ENCODE data around the gene FOSB. TPM values are rescaled to one million over a fixed set of nuclear protein-coding genes. Genes with fewer than 3 reads are reported as not detected.
"Not testable (repeated sequence)": the region's sequence is repeated elsewhere in the genome, so short reads cannot be mapped to it uniquely, and the experiment has no call there.

Gene FOSB
- total RNA-seq, 2 donors from 2014 or later: 967 to 2,209 TPM

- not testable (repeated sequence) for H3K9me3 ChIP-seq (ENCODE audit: control insufficient read depth, low read length, poor library complexity, severe bottlenecking); H3K4me1 Mint-ChIP-seq; H3K27ac Mint-ChIP-seq; H3K27me3 Mint-ChIP-seq; DNase-seq; H3K4me3 Mint-ChIP-seq; H3K36me3 Mint-ChIP-seq (ENCODE audit: low read depth); ATAC-seq
Observed at GRCh38 chr19:45431008-45431407, 36.8 kb upstream of the FOSB start.

GRCh38 chr19:45432543-45432942 is 35.3 kb upstream of the FOSB start:
- not testable (repeated sequence) for H3K4me1 Mint-ChIP-seq; DNase-seq; H3K9me3 ChIP-seq (ENCODE audit: control insufficient read depth, low read length, poor library complexity, severe bottlenecking); H3K36me3 Mint-ChIP-seq (ENCODE audit: low read depth); H3K27me3 Mint-ChIP-seq; H3K4me3 Mint-ChIP-seq; ATAC-seq; H3K27ac Mint-ChIP-seq

- no peaks in the 10 kb centered on the region for H3K9me3 ChIP-seq (ENCODE audit: control insufficient read depth, low read length, poor library complexity, severe bottlenecking)
- DNase-seq: no peak
- Mint-ChIP-seq H3K4me1 (peaks cover 13% of the 10 kb centered on the region), H3K36me3 (ENCODE audit: low read depth) (no peaks in the 10 kb centered on the region), H3K27ac (no peak overlapping the region), H3K4me3 (no peak overlapping the region), H3K27me3 (no peaks in the 10 kb centered on the region)
- ATAC-seq: no peak
Observed at GRCh38 chr19:45437328-45437727, 30.5 kb upstream of the FOSB start.

GRCh38 chr19:45439190-45439568 is 28.6 kb upstream of the FOSB start:
- H3K27me3 Mint-ChIP-seq: no peaks in the 10 kb centered on the region
- H3K27ac Mint-ChIP-seq: peak overlapping the region; percentile 84
- H3K36me3 Mint-ChIP-seq (ENCODE audit: low read depth): no peaks in the 10 kb centered on the region
- ATAC-seq (no peak), DNase-seq (no peak)
- peak overlapping the region; percentile 87 for H3K4me3 Mint-ChIP-seq
- no peaks in the 10 kb centered on the region for H3K9me3 ChIP-seq (ENCODE audit: control insufficient read depth, low read length, poor library complexity, severe bottlenecking)
- peaks cover 24% of the 10 kb centered on the region for H3K4me1 Mint-ChIP-seq

- Mint-ChIP-seq H3K4me1 (peaks cover 28% of the 10 kb centered on the region), H3K36me3 (ENCODE audit: low read depth) (no peaks in the 10 kb centered on the region), H3K27ac (peak overlapping the region; percentile 84), H3K4me3 (peak overlapping the region; percentile 87), H3K27me3 (no peaks in the 10 kb centered on the region)
- peak; percentile 59 for ATAC-seq
- no peaks in the 10 kb centered on the region for H3K9me3 ChIP-seq (ENCODE audit: control insufficient read depth, low read length, poor library complexity, severe bottlenecking)
- peak; percentile 75 to 81 (median 77) for DNase-seq
Observed at GRCh38 chr19:45439569-45440258, 28.1 kb upstream of the FOSB start.

GRCh38 chr19:45440259-45440638 is 27.5 kb upstream of the FOSB start:
- H3K4me3 Mint-ChIP-seq: peak overlapping the region; percentile 87
- no peaks in the 10 kb centered on the region for H3K27me3 Mint-ChIP-seq
- ATAC-seq: no peak
- H3K9me3 ChIP-seq (ENCODE audit: control insufficient read depth, low read length, poor library complexity, severe bottlenecking): no peaks in the 10 kb centered on the region
- peak overlapping the region; percentile 84 for H3K27ac Mint-ChIP-seq
- no peaks in the 10 kb centered on the region for H3K36me3 Mint-ChIP-seq (ENCODE audit: low read depth)
- H3K4me1 Mint-ChIP-seq: peaks cover 33% of the 10 kb centered on the region
- no peak for DNase-seq

GRCh38 chr19:45440873-45441654 is 26.7 kb upstream of the FOSB start:
- ATAC-seq: no peak

GRCh38 chr19:45442408-45442777 is 25.4 kb upstream of the FOSB start:
- peaks cover 43% of the 10 kb centered on the region for H3K4me1 Mint-ChIP-seq
- H3K27me3 Mint-ChIP-seq: no peaks in the 10 kb centered on the region
- H3K4me3 Mint-ChIP-seq: peak overlapping the region; percentile 98
- H3K27ac Mint-ChIP-seq: peak overlapping the region; percentile 97
- no peak for DNase-seq
- no peak for ATAC-seq
- peaks cover under 1% of the 10 kb centered on the region for H3K36me3 Mint-ChIP-seq (ENCODE audit: low read depth)
- H3K9me3 ChIP-seq (ENCODE audit: control insufficient read depth, low read length, poor library complexity, severe bottlenecking): no peaks in the 10 kb centered on the region

More at GRCh38 chr19:45440873-45441654, 26.7 kb upstream of the FOSB start:
- DNase-seq: no peak
- no peaks in the 10 kb centered on the region for H3K36me3 Mint-ChIP-seq (ENCODE audit: low read depth)
- no peaks in the 10 kb centered on the region for H3K9me3 ChIP-seq (ENCODE audit: control insufficient read depth, low read length, poor library complexity, severe bottlenecking)
- H3K27ac Mint-ChIP-seq: peak overlapping the region; percentile 84
- H3K4me1 Mint-ChIP-seq: peaks cover 38% of the 10 kb centered on the region
- peak overlapping the region; percentile 87 for H3K4me3 Mint-ChIP-seq
- H3K27me3 Mint-ChIP-seq: no peaks in the 10 kb centered on the region

GRCh38 chr19:45442778-45443461 is 24.9 kb upstream of the FOSB start:
- peaks cover 45% of the 10 kb centered on the region for H3K4me1 Mint-ChIP-seq
- no peaks in the 10 kb centered on the region for H3K27me3 Mint-ChIP-seq
- ATAC-seq (peak; percentile 32), DNase-seq (peak in 2 of 3 donors; percentile 27 to 32)
- H3K4me3 Mint-ChIP-seq: peak overlapping the region; percentile 98
- no peaks in the 10 kb centered on the region for H3K9me3 ChIP-seq (ENCODE audit: control insufficient read depth, low read length, poor library complexity, severe bottlenecking)
- peaks cover 3% of the 10 kb centered on the region for H3K36me3 Mint-ChIP-seq (ENCODE audit: low read depth)
- peak overlapping the region; percentile 97 for H3K27ac Mint-ChIP-seq

GRCh38 chr19:45443462-45444317 is 24.1 kb upstream of the FOSB start:
- Mint-ChIP-seq H3K27ac (peak overlapping the region; percentile 97), H3K36me3 (ENCODE audit: low read depth) (peaks cover 5% of the 10 kb centered on the region), H3K4me3 (peak overlapping the region; percentile 98), H3K27me3 (no peaks in the 10 kb centered on the region), H3K4me1 (peaks cover 50% of the 10 kb centered on the region)
- DNase-seq (peak; percentile 32 to 49 (median 48)), ATAC-seq (peak; percentile 4)
- H3K9me3 ChIP-seq (ENCODE audit: control insufficient read depth, low read length, poor library complexity, severe bottlenecking): no peaks in the 10 kb centered on the region

GRCh38 chr19:45444318-45445041 is 23.3 kb upstream of the FOSB start:
- peaks cover 56% of the 10 kb centered on the region for H3K4me1 Mint-ChIP-seq
- H3K4me3 Mint-ChIP-seq: peak overlapping the region; percentile 98
- ATAC-seq (peak; percentile 69), DNase-seq (peak; percentile 77 to 86 (median 81))
- H3K27me3 Mint-ChIP-seq: no peaks in the 10 kb centered on the region
- H3K27ac Mint-ChIP-seq: peak overlapping the region; percentile 97
- no peaks in the 10 kb centered on the region for H3K9me3 ChIP-seq (ENCODE audit: control insufficient read depth, low read length, poor library complexity, severe bottlenecking)
- peaks cover 5% of the 10 kb centered on the region for H3K36me3 Mint-ChIP-seq (ENCODE audit: low read depth)

GRCh38 chr19:45445139-45445538 is 22.7 kb upstream of the FOSB start:
- peak overlapping the region; percentile 66 for H3K4me3 Mint-ChIP-seq
- H3K9me3 ChIP-seq (ENCODE audit: control insufficient read depth, low read length, poor library complexity, severe bottlenecking): no peaks in the 10 kb centered on the region
- ATAC-seq (no peak), DNase-seq (no peak)
- peak overlapping the region; percentile 97 for H3K27ac Mint-ChIP-seq
- peaks cover 5% of the 10 kb centered on the region for H3K36me3 Mint-ChIP-seq (ENCODE audit: low read depth)
- no peaks in the 10 kb centered on the region for H3K27me3 Mint-ChIP-seq
- peaks cover 59% of the 10 kb centered on the region for H3K4me1 Mint-ChIP-seq
